ENCODE measurements around the gene COX5A. TPM values are rescaled to one million over a fixed set of nuclear protein-coding genes. Genes with fewer than 3 reads are reported as not detected.

Gene COX5A
- total RNA-seq, 1 donor: 33.7 TPM

- no peak overlapping the region for H3K4me3 ChIP-seq (ENCODE audit: low read depth, low read length)
- no peak for DNase-seq (ENCODE audit: low read depth)
- TF ChIP-seq, protein P1, sequence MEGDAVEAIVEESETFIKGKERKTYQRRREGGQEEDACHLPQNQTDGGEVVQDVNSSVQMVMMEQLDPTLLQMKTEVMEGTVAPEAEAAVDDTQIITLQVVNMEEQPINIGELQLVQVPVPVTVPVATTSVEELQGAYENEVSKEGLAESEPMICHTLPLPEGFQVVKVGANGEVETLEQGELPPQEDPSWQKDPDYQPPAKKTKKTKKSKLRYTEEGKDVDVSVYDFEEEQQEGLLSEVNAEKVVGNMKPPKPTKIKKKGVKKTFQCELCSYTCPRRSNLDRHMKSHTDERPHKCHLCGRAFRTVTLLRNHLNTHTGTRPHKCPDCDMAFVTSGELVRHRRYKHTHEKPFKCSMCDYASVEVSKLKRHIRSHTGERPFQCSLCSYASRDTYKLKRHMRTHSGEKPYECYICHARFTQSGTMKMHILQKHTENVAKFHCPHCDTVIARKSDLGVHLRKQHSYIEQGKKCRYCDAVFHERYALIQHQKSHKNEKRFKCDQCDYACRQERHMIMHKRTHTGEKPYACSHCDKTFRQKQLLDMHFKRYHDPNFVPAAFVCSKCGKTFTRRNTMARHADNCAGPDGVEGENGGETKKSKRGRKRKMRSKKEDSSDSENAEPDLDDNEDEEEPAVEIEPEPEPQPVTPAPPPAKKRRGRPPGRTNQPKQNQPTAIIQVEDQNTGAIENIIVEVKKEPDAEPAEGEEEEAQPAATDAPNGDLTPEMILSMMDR (IDR thresholded peaks at IDR 0.05; ENCODE audit: insufficient read depth, low read depth, low read length): no peak
Measured at GRCh38 chr15:74913041-74913440, 24.8 kb downstream of the COX5A start.

- no peak for DNase-seq (ENCODE audit: low read depth)
- H3K4me3 ChIP-seq (ENCODE audit: low read depth, low read length): no peak overlapping the region
- TF ChIP-seq, protein P1 (IDR thresholded peaks at IDR 0.05; ENCODE audit: insufficient read depth, low read depth, low read length): no peak
Measured at GRCh38 chr15:74908635-74909034, 29.2 kb downstream of the COX5A start.

GRCh38 chr15:74907163-74907870, 30.6 kb downstream of the COX5A start:
- no peak for DNase-seq (ENCODE audit: low read depth)
- TF ChIP-seq, protein P1 (IDR thresholded peaks at IDR 0.05; ENCODE audit: insufficient read depth, low read depth, low read length): no peak
- H3K4me3 ChIP-seq (ENCODE audit: low read depth, low read length): peak overlapping the region; percentile 66

GRCh38 chr15:74906450-74907162, 31.3 kb downstream of the COX5A start, which contains the start of gene FAM219B:
FAM219B (minus strand) TSS chr15:74906851; CDS start chr15:74906800, 51 bp downstream.
- peak within 1 kb of the TSS; percentile 66 for H3K4me3 ChIP-seq (ENCODE audit: low read depth, low read length)
- peak; percentile 86 for DNase-seq (ENCODE audit: low read depth)
- TF ChIP-seq, protein P1 (IDR thresholded peaks at IDR 0.05; ENCODE audit: insufficient read depth, low read depth, low read length): no peak

GRCh38 chr15:74906067-74906449, 31.8 kb downstream of the COX5A start:
- DNase-seq (ENCODE audit: low read depth): peak; percentile 47

DNA sequence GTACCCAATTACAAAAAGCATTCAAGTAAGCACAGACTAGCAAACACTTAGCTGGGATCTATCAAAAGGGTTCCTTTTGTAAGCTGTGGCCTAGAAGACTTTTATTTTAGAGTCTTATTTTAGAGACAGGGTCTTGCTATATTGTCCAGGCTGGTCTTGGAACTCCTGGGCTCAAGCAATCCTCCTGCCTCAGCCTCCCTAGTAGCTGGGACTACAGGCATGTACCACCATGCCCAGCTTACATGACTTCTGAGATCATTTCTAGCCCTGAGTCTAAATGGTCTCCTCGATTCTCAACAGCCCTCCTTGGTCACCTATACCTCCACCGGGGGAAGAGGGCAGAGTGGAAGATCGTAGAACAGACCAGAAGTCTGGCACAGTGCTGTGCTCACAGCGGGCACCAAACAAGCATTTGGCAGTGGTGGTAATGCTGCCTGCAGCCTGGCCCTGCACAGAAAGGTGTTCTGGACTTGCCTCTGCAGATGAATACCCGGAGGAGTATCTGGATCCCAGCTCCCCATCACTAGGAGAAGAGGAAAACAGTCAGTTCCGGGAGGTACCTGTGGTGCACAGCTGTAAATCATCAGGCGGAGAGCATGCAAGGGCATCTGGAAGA, 33.6 kb downstream of the COX5A start:
- TF ChIP-seq, protein P1 (IDR thresholded peaks at IDR 0.05; ENCODE audit: insufficient read depth, low read depth, low read length): no peak
- H3K4me3 ChIP-seq (ENCODE audit: low read depth, low read length): no peak overlapping the region
- no peak for DNase-seq (ENCODE audit: low read depth)

More at GRCh38 chr15:74906067-74906449, 31.8 kb downstream of the COX5A start:
- TF ChIP-seq, protein P1 (IDR thresholded peaks at IDR 0.05; ENCODE audit: insufficient read depth, low read depth, low read length): no peak
- H3K4me3 ChIP-seq (ENCODE audit: low read depth, low read length): peak overlapping the region; percentile 66

Data from fibroblast of villous mesenchyme (primary cell).